22Rv1 (cell line): ENCODE data around the gene CEP135.

Experiments used
- ZFX ChIP-seq: fragments of 450-650 bp; IDR thresholded peaks from 2 replicates; pipeline ENCODE4 v1.6.1; 2017; ENCODE audit warnings: antibody characterized with exemption, borderline replicate concordance
- TF ChIP-seq, protein P1 (sequence below): fragments of 450-650 bp; IDR thresholded peaks from 2 replicates; pipeline ENCODE4 v1.5.1; 2017; ENCODE audit warnings: mild to moderate bottlenecking

DNA sequence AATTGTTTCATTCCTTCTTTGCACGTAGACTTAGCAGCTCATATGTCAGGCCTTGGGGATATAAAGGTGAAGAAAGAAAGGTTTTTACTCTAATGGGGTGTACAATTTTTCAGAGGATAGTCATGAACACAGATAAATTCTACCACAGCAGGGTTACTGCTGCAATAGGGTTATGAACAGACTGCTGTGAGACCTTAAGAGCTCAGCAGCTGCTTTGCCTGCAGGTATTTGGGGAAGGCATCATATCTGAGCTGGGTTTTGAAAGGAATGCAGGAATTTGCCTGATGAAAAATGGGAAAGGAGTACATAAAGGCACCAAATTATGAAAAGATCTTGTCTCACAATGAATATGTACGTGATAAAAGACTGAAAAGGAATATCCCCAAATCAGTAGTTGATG lies 128.9 kb downstream of the CEP135 start:
- TF ChIP-seq, protein P1, sequence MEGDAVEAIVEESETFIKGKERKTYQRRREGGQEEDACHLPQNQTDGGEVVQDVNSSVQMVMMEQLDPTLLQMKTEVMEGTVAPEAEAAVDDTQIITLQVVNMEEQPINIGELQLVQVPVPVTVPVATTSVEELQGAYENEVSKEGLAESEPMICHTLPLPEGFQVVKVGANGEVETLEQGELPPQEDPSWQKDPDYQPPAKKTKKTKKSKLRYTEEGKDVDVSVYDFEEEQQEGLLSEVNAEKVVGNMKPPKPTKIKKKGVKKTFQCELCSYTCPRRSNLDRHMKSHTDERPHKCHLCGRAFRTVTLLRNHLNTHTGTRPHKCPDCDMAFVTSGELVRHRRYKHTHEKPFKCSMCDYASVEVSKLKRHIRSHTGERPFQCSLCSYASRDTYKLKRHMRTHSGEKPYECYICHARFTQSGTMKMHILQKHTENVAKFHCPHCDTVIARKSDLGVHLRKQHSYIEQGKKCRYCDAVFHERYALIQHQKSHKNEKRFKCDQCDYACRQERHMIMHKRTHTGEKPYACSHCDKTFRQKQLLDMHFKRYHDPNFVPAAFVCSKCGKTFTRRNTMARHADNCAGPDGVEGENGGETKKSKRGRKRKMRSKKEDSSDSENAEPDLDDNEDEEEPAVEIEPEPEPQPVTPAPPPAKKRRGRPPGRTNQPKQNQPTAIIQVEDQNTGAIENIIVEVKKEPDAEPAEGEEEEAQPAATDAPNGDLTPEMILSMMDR, result no peak
- TF ChIP-seq ZFX, result no peak
